Stimulated activated CD4-positive, alpha-beta T cell treated with anti-CD3 and anti-CD28 coated beads, TNF-alpha, amount 100 ng/mL, for 4 hours (primary cell): ENCODE data around the gene ZMYND8.
"Not testable (repeated sequence)": the region's sequence is repeated elsewhere in the genome, so short reads cannot be mapped to it uniquely, and the experiment has no call there.

Source experiments
- DNase-seq, 3 experiments: peaks; one replicate each; pipeline ENCODE4 v3.0.0-alpha.2; 2020; ENCODE audit warnings: low read depth in 3 of 3

ZMYND8 gene

DNA sequence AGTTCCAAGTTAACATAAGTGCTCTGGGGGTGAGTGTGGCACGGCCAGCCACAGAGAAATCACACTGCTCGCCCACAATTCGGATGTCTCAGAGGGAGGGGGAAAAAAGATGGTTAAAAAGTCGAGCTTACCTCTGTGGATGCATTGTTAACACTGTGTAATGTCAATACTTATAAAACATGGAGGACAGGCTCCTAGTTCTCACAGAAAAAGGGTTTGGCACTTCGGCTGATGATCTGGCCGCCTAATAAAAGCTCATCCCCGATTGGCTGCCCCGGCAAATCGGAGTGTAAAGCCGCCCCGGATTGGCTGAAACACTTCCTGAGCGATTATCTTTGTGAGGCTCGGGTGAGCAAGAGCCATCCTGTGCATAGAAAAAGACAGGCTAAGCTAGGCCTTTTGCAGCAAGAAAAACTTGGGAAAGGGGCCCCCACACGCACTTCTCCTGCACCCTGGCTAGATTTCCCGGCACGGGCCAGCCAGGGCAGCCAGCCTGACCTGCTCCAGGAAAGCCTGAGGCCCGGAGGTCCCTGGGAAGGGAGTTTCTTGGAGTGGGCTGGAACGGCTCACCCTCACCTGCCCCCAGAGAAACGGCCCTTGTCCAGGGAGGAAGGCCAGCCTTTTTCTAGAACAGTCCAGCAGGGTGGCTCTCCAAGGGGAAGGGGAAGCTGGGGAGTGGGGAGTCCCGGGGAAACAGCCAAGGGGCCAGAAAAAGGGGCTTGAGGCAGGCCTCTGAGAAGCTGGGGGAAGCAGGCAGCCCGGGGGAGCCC is at the start of gene ZMYND8:
TSS of gene ZMYND8 (minus strand) at position 174 of the 770 bp plus-strand sequence. CDS start at position 145, 29 bp downstream.
- DNase-seq, result peak; percentile 88 to 95 (median 92)

- no peak for DNase-seq
These were observed 49.4 kb upstream of the ZMYND8 start for GRCh38 chr20:47405775-47406325.

- no peak for DNase-seq
These were observed 44.2 kb upstream of the ZMYND8 start for GRCh38 chr20:47400685-47401084.

- DNase-seq, result no peak
These were observed 41.3 kb upstream of the ZMYND8 start for GRCh38 chr20:47397652-47398301.

- no peak for DNase-seq
These were observed 40.4 kb upstream of the ZMYND8 start for GRCh38 chr20:47396762-47397476.

DNA sequence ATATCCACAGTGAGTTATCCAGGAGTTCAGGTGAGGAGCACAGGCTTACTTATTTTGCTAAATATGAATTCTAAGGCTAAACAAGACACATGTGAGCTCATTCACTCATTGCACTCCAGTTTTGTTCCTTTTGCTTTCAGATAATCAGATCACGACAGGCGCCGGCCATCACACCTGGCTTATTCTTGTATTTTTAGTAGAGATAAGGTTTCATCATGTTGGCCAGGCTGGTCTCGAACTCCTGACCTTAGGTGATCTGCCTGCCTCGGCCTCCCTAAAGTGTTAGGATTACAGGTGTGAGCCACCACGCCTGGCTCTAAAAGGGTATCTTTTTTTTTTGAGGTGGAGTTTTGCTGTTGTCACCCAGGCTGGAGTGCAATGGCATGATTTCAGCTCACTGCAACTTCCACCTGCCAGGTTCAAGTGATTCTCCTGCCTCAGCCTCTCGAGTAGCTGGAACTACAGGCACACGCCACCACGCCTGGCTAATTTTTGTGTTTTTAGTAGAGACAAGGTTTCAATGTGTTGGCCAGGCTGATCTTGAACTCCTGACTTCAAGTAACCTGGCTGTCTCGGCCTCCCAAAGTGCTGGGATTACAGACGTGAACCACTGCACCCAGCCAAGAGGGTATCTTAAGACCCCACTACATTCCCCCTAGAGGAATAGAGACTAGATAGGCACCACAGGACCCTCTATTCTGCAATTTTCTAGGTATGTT is 37.5 kb upstream of the ZMYND8 start:
- DNase-seq, result not testable (repeated sequence)

- DNase-seq, result no peak
These were observed 36.2 kb upstream of the ZMYND8 start for GRCh38 chr20:47392721-47393073.

DNA sequence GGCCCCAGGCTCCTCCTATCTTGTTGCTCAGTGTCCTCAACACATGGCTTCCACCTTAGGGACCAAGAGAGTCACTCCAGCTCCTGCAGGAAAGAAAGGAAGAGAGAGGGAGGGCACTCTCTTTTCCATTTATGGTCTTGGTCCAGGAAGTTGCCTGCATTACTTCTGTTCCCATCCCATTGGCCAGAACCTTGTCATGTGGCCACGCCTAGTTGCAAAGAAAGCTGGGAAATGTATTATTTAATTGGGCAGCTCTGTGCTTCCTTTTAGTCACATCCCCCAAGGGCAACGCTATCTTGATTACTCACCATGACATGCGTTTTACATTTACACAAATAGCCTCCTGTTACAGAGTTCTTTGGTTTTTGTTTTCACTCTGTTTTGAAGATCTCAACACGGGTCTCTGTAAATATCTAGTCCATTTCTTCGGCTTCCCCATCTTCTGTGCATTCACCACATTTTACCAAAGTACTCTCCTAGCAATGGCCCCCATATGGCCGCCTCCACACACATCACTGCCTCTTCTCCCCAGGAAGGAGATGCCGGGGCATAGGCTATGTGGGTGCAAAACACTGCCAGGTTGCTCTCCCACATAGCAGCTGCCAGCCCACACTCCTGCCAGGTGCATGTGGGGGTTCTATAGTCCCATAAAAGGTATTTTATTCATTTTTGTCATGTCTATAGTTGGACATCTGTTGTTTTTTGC is 35.7 kb upstream of the ZMYND8 start:
- DNase-seq, result no peak

GRCh38 chr20:47391276-47392010 is 34.9 kb upstream of the ZMYND8 start:
- no peak for DNase-seq

DNA sequence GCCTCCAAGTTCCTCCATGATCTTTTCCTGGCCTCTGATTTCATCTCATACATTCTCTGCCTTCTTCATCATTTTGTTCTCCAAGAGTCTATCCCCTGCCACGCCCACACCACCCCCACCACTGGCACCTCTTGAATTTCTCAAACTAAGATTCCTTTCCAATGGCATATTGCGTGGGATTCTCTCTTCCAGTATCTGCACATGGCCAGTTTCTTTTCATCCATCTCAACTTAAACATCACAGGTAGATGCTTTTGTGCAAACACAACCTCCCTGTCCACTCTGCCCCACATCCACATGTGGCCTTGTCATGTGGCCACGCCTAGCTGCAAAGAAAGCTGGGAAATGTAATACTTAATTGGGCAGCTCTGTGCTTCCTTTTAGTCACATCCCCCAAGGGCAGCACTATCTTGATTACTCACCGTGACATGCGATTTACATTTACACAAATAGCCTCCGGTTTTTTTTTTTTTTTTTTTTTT is 33.4 kb upstream of the ZMYND8 start:
- DNase-seq, result no peak

DNA sequence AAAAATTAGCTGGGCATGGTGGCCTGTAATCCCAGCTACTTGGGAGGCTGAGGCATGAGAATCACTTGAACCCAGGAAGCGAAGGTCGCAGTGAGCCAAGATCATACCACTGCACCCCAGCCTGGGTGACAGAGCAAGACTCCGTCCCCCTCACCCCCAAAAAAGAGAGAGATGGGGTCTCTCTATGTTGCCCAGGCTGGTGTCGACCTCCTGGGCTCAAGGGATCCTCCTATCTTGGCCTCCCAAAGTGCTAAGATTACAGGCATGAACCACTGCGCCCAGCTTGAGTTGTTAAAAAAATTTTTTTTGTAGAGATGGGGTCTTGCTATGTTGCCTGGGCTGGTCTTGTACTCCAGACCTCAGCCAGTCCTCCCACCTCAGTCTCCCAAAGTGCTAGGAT is 29.5 kb upstream of the ZMYND8 start:
- DNase-seq, result not testable (repeated sequence)

GRCh38 chr20:47382746-47383415 is 26.4 kb upstream of the ZMYND8 start:
- DNase-seq, result no peak

DNA sequence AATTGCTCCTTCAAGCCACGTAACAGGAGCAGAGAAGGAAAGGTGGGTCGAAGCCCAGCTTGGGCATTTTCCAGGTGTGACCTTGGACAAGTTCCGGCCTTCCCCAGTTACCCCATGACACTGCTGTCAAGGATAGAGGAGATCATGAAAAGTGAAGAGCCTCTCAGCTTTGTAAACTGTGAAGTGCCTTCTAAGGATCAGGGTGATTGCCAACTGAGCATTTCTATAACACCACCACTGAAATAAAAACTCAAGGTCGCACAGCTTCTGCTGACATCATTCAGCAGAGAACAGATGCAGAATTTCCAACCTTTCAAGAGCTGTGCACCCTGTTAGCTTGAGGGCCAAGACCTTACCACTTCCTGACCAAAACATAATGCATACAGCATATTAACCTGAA is 24.0 kb upstream of the ZMYND8 start:
- DNase-seq, result no peak

DNA sequence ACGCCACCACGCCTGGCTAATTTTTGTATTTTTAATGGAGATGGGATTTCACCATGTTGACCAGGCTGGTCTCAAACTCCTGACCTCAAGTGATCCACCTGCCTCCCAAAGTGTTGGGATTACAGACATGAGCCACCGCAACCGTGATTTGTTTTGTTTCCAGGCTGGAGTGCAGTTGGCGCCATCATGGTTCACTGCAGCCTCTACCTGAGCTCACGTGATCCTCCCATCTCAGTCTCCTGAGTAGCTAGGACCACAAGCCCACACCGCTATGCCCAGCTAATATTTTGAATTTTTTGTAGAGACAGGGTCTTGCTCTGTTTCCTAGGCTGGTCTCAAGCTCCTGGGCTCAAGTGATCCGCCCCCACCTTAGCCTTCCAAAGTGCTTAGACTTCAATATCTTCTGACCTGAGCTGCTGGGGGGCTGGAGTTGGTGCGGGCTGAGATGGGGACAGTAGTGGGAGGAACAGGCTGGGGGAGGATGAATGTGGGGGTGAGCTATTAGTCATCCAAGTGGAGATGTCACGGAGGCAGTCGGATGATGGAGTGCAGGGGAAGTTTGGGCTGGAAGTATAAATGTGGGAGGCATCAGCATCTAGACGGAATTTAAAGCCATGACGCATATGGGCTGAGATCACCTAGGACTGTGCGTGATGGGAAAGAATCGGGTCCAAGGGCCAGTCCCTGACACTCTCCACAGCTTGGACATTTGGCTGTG is 23.1 kb upstream of the ZMYND8 start:
- DNase-seq, result no peak

DNA sequence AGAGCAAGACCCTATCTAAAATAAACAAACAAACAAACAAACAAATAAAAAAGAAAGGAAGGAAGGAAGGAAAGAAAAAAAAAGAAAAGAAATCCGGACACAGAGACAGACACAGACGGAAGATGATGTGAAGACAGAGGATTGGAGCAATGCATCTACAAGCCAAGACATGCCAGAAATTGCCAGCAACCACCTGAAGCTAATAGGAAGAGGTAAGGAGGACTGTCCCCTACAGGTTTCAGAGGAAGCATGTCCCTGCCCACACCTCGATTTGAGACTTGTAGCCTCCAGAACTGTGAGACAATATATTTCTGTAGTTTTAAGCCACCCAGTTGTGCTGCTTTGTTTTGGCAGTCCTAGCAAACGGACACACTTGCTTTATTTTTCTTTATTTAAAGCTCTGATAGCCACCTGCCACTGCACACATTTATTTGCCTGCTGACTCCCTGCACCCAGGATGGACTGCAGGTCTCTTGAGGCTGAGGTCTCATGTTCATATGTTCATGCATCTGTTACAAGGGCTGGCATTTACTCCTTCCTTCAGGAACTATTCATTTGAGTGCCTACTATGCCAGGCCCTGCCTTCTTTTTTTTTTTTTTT is 20.7 kb upstream of the ZMYND8 start:
- no peak for DNase-seq

DNA sequence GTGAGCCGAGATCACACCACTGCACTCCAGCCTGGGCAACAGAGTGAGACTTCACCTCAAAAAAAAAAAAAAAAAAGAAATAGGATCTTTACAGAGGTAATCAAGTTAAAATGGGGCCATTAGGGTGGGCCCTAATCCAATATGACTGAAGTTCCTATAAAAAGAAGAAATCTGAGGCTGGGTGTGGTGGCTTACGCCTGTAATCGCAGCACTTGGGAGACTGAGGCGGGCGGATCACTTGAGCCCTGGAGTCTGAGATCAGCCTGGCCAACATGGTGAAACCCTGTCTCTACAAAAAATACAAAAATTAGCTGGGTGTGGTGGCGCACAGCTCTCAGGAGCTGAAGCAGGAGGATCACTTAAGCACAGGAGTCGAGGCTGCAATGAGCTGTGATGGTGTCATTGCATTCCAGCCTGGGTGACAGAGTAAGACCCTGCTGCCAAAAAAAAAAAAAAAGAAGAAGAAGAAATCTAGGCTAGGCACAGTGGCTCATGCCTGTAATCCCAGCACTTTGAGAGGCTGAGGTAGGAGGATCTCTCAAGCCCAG is 19.7 kb upstream of the ZMYND8 start:
- not testable (repeated sequence) for DNase-seq

GRCh38 chr20:47374121-47374520 is 17.6 kb upstream of the ZMYND8 start:
- DNase-seq, result not testable (repeated sequence)

- DNase-seq, result no peak
These were observed 16.8 kb upstream of the ZMYND8 start for GRCh38 chr20:47373206-47373733.
